ENCODE results near the gene SEMA3D.

GRCh38 chr7:85114342-85114741, 72.5 kb downstream of the SEMA3D start:
- TF ChIP-seq ZNF232 (CRISPR knock-in tag; IDR thresholded peaks at IDR 0.05) (no peak), ZZZ3 (IDR thresholded peaks at IDR 0.05) (no peak), POLR2A (conservative IDR thresholded peaks at IDR 0.05) (no peak), KLF6 (CRISPR knock-in tag; IDR thresholded peaks at IDR 0.05; ENCODE audit: borderline replicate concordance) (no peak), RAD21 (CRISPR knock-in tag; conservative IDR thresholded peaks at IDR 0.05 in 1 of 2, IDR thresholded peaks at IDR 0.05 in 1 of 2) (no peak), PKNOX1 (IDR thresholded peaks at IDR 0.05) (no peak), PHTF2 (CRISPR knock-in tag; IDR thresholded peaks at IDR 0.05) (no peak), RBM25 (IDR thresholded peaks at IDR 0.05; ENCODE audit: low read depth, low read length, severe bottlenecking) (no peak), FOXA3 (CRISPR knock-in tag; conservative IDR thresholded peaks at IDR 0.05 in 1 of 2, IDR thresholded peaks at IDR 0.05 in 1 of 2) (no peak), CTCF (IDR thresholded peaks at IDR 0.05 in 2 of 3, conservative IDR thresholded peaks at IDR 0.05 in 1 of 3; ENCODE audit: insufficient read depth in 2 of 3, low read depth in 1 of 3, low read length in 3 of 3) (no peak), ATF7 (IDR thresholded peaks at IDR 0.05) (no peak), BRD4 (IDR thresholded peaks at IDR 0.05) (no peak), SMAD3 (CRISPR knock-in tag; conservative IDR thresholded peaks at IDR 0.05) (no peak)

Data from K562 (cell line).